Measurements from ENCODE around the gene C1orf87.

DNA sequence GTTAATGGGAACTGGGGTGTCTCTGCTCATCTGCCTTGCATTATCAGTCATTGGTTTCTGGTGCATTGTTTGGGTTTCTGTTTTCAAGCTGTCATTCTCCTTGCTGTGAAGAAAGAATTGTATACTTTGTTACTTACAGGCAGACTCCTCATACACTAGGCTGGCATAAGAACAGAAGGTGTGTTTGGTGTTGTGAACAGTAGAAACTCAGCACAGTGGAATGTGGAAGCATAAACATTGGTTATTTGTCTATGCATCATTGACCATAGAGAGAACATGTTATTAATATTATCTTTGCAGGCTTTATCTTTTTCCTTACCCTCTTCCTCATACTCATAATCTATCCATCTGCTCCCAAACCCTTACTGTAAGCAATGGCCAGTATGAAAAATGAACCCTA lies 18.2 kb downstream of the C1orf87 start:
- TF ChIP-seq, protein P1, sequence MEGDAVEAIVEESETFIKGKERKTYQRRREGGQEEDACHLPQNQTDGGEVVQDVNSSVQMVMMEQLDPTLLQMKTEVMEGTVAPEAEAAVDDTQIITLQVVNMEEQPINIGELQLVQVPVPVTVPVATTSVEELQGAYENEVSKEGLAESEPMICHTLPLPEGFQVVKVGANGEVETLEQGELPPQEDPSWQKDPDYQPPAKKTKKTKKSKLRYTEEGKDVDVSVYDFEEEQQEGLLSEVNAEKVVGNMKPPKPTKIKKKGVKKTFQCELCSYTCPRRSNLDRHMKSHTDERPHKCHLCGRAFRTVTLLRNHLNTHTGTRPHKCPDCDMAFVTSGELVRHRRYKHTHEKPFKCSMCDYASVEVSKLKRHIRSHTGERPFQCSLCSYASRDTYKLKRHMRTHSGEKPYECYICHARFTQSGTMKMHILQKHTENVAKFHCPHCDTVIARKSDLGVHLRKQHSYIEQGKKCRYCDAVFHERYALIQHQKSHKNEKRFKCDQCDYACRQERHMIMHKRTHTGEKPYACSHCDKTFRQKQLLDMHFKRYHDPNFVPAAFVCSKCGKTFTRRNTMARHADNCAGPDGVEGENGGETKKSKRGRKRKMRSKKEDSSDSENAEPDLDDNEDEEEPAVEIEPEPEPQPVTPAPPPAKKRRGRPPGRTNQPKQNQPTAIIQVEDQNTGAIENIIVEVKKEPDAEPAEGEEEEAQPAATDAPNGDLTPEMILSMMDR (IDR thresholded peaks at IDR 0.05 in 8 of 11, conservative IDR thresholded peaks at IDR 0.05 in 3 of 11): no peak
- TF ChIP-seq POLR2A (IDR thresholded peaks at IDR 0.05): no peak
- TF ChIP-seq POLR2AphosphoS5 (IDR thresholded peaks at IDR 0.05): no peak

All from spleen (tissue), 7 donors.